HEK293 (cell line): ENCODE measurements around the gene TPMT.

ENCODE experiments used
- CTCF ChIP-seq: fragments of 450-650 bp; formaldehyde crosslinking; IDR thresholded peaks from 2 replicates; pipeline ENCODE4 v1.5.1; 2016; ENCODE audit warnings: missing biosample characterization, missing genetic modification characterization
- FEZF1 ChIP-seq: fragments of 450-650 bp; formaldehyde crosslinking; IDR thresholded peaks from 2 replicates; pipeline ENCODE4 v1.5.1; 2016; ENCODE audit warnings: missing biosample characterization, missing genetic modification characterization
- GLIS2 ChIP-seq: fragments of 450-650 bp; formaldehyde crosslinking; IDR thresholded peaks from 2 replicates; pipeline ENCODE4 v1.5.1; 2016; ENCODE audit warnings: missing biosample characterization, missing genetic modification characterization
- HOXD13 ChIP-seq: sonication (generic); formaldehyde crosslinking; IDR thresholded peaks from 2 replicates; pipeline ENCODE4 v1.8.0; 2022; ENCODE audit warnings: missing genetic modification reagents, borderline replicate concordance
- KLF8 ChIP-seq: fragments of 450-650 bp; formaldehyde crosslinking; IDR thresholded peaks from 2 replicates; pipeline ENCODE4 v1.5.1; 2016; ENCODE audit warnings: missing biosample characterization, missing genetic modification characterization
- PRDM2 ChIP-seq: fragments of 450-650 bp; formaldehyde crosslinking; IDR thresholded peaks from 2 replicates; pipeline ENCODE4 v1.5.1; 2016; ENCODE audit warnings: missing biosample characterization, missing genetic modification characterization, borderline replicate concordance
- SCRT2 ChIP-seq: fragments of 450-650 bp; formaldehyde crosslinking; IDR thresholded peaks from 2 replicates; pipeline ENCODE4 v1.5.1; 2016; ENCODE audit warnings: missing biosample characterization, missing genetic modification characterization
- SP2 ChIP-seq: fragments of 450-650 bp; formaldehyde crosslinking; IDR thresholded peaks from 2 replicates; pipeline ENCODE4 v1.5.1; 2016; ENCODE audit warnings: missing biosample characterization, missing genetic modification characterization
- ZBTB7A ChIP-seq: fragments of 450-650 bp; formaldehyde crosslinking; IDR thresholded peaks from 2 replicates; pipeline ENCODE4 v1.5.1; 2016; ENCODE audit warnings: low read depth, missing biosample characterization, missing genetic modification characterization
- ZFHX2 ChIP-seq: fragments of 450-650 bp; formaldehyde crosslinking; conservative IDR thresholded peaks from 2 replicates; pipeline ENCODE4 v1.5.1; 2016; ENCODE audit warnings: missing biosample characterization, missing genetic modification characterization
- ZFP69B ChIP-seq: fragments of 450-650 bp; formaldehyde crosslinking; IDR thresholded peaks from 2 replicates; pipeline ENCODE4 v1.5.1; 2016; ENCODE audit warnings: missing biosample characterization, missing genetic modification characterization
- ZNF19 ChIP-seq: fragments of 450-650 bp; formaldehyde crosslinking; IDR thresholded peaks from 2 replicates; pipeline ENCODE4; 2016; ENCODE audit warnings: missing biosample characterization, missing genetic modification characterization, low read depth
- ZNF202 ChIP-seq: fragments of 450-650 bp; formaldehyde crosslinking; IDR thresholded peaks from 2 replicates; pipeline ENCODE4 v1.5.1; 2016; ENCODE audit warnings: missing biosample characterization, missing genetic modification characterization, borderline replicate concordance
- ZNF324 ChIP-seq: fragments of 450-650 bp; formaldehyde crosslinking; IDR thresholded peaks from 2 replicates; pipeline ENCODE4 v1.5.1; 2016; ENCODE audit warnings: missing biosample characterization, missing genetic modification characterization
- ZNF341 ChIP-seq: fragments of 450-650 bp; formaldehyde crosslinking; IDR thresholded peaks from 2 replicates; pipeline ENCODE4; 2016; ENCODE audit warnings: low read depth, missing biosample characterization, missing genetic modification characterization
- ZNF416 ChIP-seq: fragments of 450-650 bp; formaldehyde crosslinking; IDR thresholded peaks from 2 replicates; pipeline ENCODE4 v1.5.1; 2016; ENCODE audit warnings: missing biosample characterization, missing genetic modification characterization
- ZNF521 ChIP-seq: fragments of 450-650 bp; formaldehyde crosslinking; IDR thresholded peaks from 2 replicates; pipeline ENCODE4 v1.5.1; 2017; ENCODE audit warnings: missing biosample characterization, mild to moderate bottlenecking, missing genetic modification characterization
- ZNF558 ChIP-seq: fragments of 450-650 bp; formaldehyde crosslinking; IDR thresholded peaks from 2 replicates; pipeline ENCODE4 v1.5.1; 2016; ENCODE audit warnings: missing biosample characterization, missing genetic modification characterization
- ZNF654 ChIP-seq: fragments of 450-650 bp; formaldehyde crosslinking; IDR thresholded peaks from 2 replicates; pipeline ENCODE4 v1.5.1; 2016; ENCODE audit warnings: low read depth, missing biosample characterization, missing genetic modification characterization
- ZNF704 ChIP-seq: fragments of 450-650 bp; formaldehyde crosslinking; IDR thresholded peaks from 2 replicates; pipeline ENCODE4 v1.5.1; 2016; ENCODE audit warnings: missing biosample characterization, missing genetic modification characterization
- ZNF768 ChIP-seq: fragments of 450-650 bp; formaldehyde crosslinking; IDR thresholded peaks from 2 replicates; pipeline ENCODE4 v1.5.1; 2018; ENCODE audit warnings: missing biosample characterization, mild to moderate bottlenecking, missing genetic modification characterization
- ZSCAN16 ChIP-seq: fragments of 450-650 bp; formaldehyde crosslinking; IDR thresholded peaks from 2 replicates; pipeline ENCODE4 v1.5.1; 2016; ENCODE audit warnings: missing biosample characterization, missing genetic modification characterization
- ZSCAN18 ChIP-seq: fragments of 450-650 bp; formaldehyde crosslinking; IDR thresholded peaks from 2 replicates; pipeline ENCODE4 v1.5.1; 2016; ENCODE audit warnings: missing biosample characterization, missing genetic modification characterization
- TF ChIP-seq, protein P1 (sequence below): fragments of 450-650 bp; formaldehyde crosslinking; IDR thresholded peaks from 2 replicates; pipeline ENCODE4 v1.5.1; 2016; ENCODE audit warnings: missing biosample characterization, missing genetic modification characterization
- TF ChIP-seq, protein P2 (sequence below): fragments of 450-650 bp; formaldehyde crosslinking; optimal IDR thresholded peaks from 2 replicates; pipeline ENCODE3; 2016; ENCODE audit warnings: missing biosample characterization, mild to moderate bottlenecking, missing genetic modification characterization
- TF ChIP-seq, protein P3 (sequence below): fragments of 450-650 bp; formaldehyde crosslinking; IDR thresholded peaks from 2 replicates; pipeline ENCODE4 v1.5.1; 2016; ENCODE audit warnings: missing biosample characterization, missing genetic modification characterization

Gene TPMT

DNA sequence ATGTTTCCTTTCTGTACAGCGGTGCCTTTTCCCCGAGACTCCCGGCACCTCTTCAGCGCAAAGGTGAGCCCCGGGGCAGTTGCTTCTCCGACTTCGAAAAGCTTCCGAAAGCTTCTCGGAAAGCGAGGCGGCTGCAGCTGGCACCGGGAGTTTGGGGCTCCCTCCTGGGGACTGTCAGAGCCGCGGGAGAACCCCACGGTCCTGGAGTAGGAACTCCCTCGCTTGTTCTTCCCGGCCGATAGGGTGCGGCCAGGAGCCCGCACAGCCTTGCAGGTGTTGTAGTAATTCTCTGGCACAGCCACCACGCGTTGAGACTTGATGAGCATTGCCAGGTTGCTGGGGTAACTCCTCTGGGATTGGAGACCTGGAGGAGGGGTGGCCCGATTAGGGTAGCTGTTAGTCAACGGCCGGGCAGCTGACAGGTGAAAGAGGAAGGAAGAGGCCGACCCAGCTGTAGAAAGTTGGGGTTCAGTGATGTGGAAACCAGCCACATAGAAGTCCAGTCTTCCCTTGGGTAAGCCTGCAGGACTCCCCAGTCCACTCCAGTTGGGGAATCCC is 1.1 kb upstream of the TPMT start (continued):
- TF ChIP-seq HOXD13 (CRISPR knock-in tag) (no peak), ZNF521 (tag by site-specific recombination) (no peak), ZNF341 (tag by site-specific recombination) (peak; percentile 91), ZBTB7A (tag by site-specific recombination) (no peak), ZNF416 (tag by site-specific recombination) (no peak), ZNF202 (tag by site-specific recombination) (no peak), KLF8 (tag by site-specific recombination) (no peak), SP2 (tag by site-specific recombination) (no peak), ZNF324 (no peak), ZNF654 (tag by site-specific recombination) (no peak), FEZF1 (tag by site-specific recombination) (no peak), PRDM2 (tag by site-specific recombination) (no peak), ZNF19 (tag by site-specific recombination) (no peak), ZSCAN18 (no peak), SCRT2 (tag by site-specific recombination) (no peak), ZNF558 (no peak), ZNF768 (tag by site-specific recombination) (no peak), GLIS2 (tag by site-specific recombination) (peak; percentile 59; the same call in 1 of the 2 replicates), ZFP69B (tag by site-specific recombination) (no peak), ZNF704 (tag by site-specific recombination) (no peak), ZSCAN16 (tag by site-specific recombination) (no peak), ZFHX2 (tag by site-specific recombination) (no peak), CTCF (tag by site-specific recombination) (peak; percentile 54; the same call in 1 of the 2 replicates)
- TF ChIP-seq, protein P1, sequence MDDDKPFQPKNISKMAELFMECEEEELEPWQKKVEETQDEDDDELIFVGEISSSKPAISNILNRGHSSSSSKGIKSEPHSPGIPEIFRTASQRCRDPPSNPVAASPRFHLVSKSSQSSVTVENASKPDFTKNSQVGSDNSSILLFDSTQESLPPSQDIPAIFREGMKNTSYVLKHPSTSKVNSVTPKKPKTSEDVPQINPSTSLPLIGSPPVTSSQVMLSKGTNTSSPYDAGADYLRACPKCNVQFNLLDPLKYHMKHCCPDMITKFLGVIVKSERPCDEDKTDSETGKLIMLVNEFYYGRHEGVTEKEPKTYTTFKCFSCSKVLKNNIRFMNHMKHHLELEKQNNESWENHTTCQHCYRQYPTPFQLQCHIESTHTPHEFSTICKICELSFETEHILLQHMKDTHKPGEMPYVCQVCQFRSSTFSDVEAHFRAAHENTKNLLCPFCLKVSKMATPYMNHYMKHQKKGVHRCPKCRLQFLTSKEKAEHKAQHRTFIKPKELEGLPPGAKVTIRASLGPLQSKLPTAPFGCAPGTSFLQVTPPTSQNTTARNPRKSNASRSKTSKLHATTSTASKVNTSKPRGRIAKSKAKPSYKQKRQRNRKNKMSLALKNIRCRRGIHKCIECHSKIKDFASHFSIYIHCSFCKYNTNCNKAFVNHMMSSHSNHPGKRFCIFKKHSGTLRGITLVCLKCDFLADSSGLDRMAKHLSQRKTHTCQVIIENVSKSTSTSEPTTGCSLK (tag by site-specific recombination): no peak
- TF ChIP-seq, protein P2, sequence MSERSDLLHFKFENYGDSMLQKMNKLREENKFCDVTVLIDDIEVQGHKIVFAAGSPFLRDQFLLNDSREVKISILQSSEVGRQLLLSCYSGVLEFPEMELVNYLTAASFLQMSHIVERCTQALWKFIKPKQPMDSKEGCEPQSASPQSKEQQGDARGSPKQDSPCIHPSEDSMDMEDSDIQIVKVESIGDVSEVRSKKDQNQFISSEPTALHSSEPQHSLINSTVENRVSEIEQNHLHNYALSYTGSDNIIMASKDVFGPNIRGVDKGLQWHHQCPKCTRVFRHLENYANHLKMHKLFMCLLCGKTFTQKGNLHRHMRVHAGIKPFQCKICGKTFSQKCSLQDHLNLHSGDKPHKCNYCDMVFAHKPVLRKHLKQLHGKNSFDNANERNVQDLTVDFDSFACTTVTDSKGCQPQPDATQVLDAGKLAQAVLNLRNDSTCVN (tag by site-specific recombination): no peak
- TF ChIP-seq, protein P3, sequence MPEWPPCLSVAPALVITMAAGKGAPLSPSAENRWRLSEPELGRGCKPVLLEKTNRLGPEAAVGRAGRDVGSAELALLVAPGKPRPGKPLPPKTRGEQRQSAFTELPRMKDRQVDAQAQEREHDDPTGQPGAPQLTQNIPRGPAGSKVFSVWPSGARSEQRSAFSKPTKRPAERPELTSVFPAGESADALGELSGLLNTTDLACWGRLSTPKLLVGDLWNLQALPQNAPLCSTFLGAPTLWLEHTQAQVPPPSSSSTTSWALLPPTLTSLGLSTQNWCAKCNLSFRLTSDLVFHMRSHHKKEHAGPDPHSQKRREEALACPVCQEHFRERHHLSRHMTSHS (tag by site-specific recombination): no peak
